GM12891 (cell line): ENCODE results near the gene DNAJC25.

Experiments
- PAX5 ChIP-seq: IDR thresholded peaks from 2 replicates; pipeline ENCODE4 v1.6.1; 2011; ENCODE audit warnings: low read length, moderate library complexity, mild to moderate bottlenecking; ENCODE audit not compliant: insufficient read depth, severe bottlenecking
- POLR2A ChIP-seq: IDR thresholded peaks from 2 replicates; pipeline ENCODE4 v1.6.1; 2011; ENCODE audit warnings: low read depth, low read length, control low read depth
- POLR2AphosphoS5 ChIP-seq: IDR thresholded peaks from 2 replicates; pipeline ENCODE4 v1.6.1; 2011; ENCODE audit warnings: low read depth, low read length, control low read depth
- POU2F2 ChIP-seq: IDR thresholded peaks from 2 replicates; pipeline ENCODE4 v1.6.1; 2011; ENCODE audit warnings: low read depth, mild to moderate bottlenecking, control low read depth, low read length, moderate library complexity
- SPI1 ChIP-seq: IDR thresholded peaks from 2 replicates; pipeline ENCODE4 v1.6.1; 2011; ENCODE audit warnings: low read depth, low read length, control low read depth
- TAF1 ChIP-seq: IDR thresholded peaks from 2 replicates; pipeline ENCODE4 v1.6.1; 2011; ENCODE audit warnings: low read depth, low read length, control low read depth

- no peak for TF ChIP-seq POLR2AphosphoS5
- no peak for TF ChIP-seq POLR2A
- TF ChIP-seq TAF1: no peak
- TF ChIP-seq SPI1: no peak
- TF ChIP-seq POU2F2: no peak
- no peak for TF ChIP-seq PAX5
Measured at GRCh38 chr9:111622626-111623025, 8.5 kb upstream of the DNAJC25 start.
